Activated CD4-positive, alpha-beta T cell treated with anti-CD3 and anti-CD28 coated beads for 36 hours (primary cell): ENCODE results near the gene TCEANC2. TPM values are rescaled to one million over a fixed set of nuclear protein-coding genes. Genes with fewer than 3 reads are reported as not detected.

Experiments used
- ATAC-seq: fragments of 200-7000 bp; cut with Tn5 transposase; one replicate; pipeline ENCODE4 v1.10.0; 2021; ENCODE audit warnings: mild to moderate bottlenecking, moderate library complexity
- CTCF ChIA-PET: fragments of 350-600 bp; sonication (Branson Sonifier 250); formaldehyde crosslinking; loops from one replicate; lab custom pipeline; 2021; ENCODE audit warnings: antibody characterized with exemption; lab: Charles Lee
- POLR2A ChIA-PET: fragments of 350-600 bp; sonication (Branson Sonifier 250); formaldehyde crosslinking; loops from one replicate; lab custom pipeline; 2021; ENCODE audit warnings: antibody characterized with exemption, inconsistent platforms; lab: Charles Lee
- DNase-seq: peaks from one replicate; pipeline ENCODE4 v3.0.0-alpha.2; 2020
- H3K27ac Mint-ChIP-seq: one replicate; pipeline ENCODE4 v1.8.0; 2021; ENCODE audit warnings: mixed read lengths
- H3K27me3 Mint-ChIP-seq: one replicate; pipeline ENCODE4 v1.8.0; 2021; ENCODE audit warnings: mixed read lengths
- H3K36me3 Mint-ChIP-seq: one replicate; pipeline ENCODE4 v1.8.0; 2021; ENCODE audit warnings: low read depth, mixed read lengths
- H3K4me1 Mint-ChIP-seq: one replicate; pipeline ENCODE4 v1.8.0; 2021; ENCODE audit warnings: mixed read lengths
- H3K4me3 Mint-ChIP-seq: one replicate; pipeline ENCODE4 v1.8.0; 2021; ENCODE audit warnings: mild to moderate bottlenecking, moderate library complexity, mixed read lengths
- H3K9me3 Mint-ChIP-seq: one replicate; pipeline ENCODE4 v1.8.0; 2021; ENCODE audit warnings: low read depth, mixed read lengths
- intact Hi-C, 2 experiments: fragments of 100-400 bp; cut with DNase I in 1 of 2; cut with micrococcal nuclease in 1 of 2; formaldehyde crosslinking; loops; one replicate each; pipeline versions ENCODE4 v1.14.2 to v1.15.1; 2022 to 2024; cut with DNase I, micrococcal nuclease
- total RNA-seq, 2 experiments: library from RNA; stranded (reverse); gene quantifications; one replicate each; pipeline ENCODE4 v1.2.3, GENCODE V29; 2021

TCEANC2 gene
- total RNA-seq, 2 experiments from 2014 or later, result 14.0 to 14.2 TPM

DNA sequence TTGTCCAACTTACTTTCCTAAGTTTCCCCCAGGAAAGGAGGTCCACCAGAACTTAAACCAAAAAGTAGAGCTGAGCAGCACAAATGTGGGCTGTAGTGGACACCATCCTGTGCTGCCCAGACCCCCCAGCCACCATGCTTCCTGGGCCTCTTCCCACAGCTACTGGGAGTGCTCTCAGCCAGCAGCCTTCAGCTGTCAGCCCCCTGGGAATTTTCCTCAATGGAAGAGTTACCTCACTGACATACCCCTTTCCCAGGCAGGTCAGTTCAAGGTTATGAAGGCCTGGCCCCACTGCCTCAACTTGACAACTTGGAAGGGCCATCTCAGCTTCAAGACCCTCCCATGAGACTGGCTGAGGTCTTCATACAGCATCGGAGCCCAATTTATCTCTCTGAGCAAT lies 51.7 kb downstream of the TCEANC2 start:
- Mint-ChIP-seq H3K4me3 (no peak overlapping the region), H3K27me3 (no peaks in the 10 kb centered on the region), H3K9me3 (no peaks in the 10 kb centered on the region), H3K4me1 (no peaks in the 10 kb centered on the region), H3K27ac (no peak overlapping the region), H3K36me3 (peaks cover 13% of the 10 kb centered on the region)
- POLR2A ChIA-PET, result no interaction called here
- ATAC-seq (no peak), DNase-seq (no peak)
- intact Hi-C loops, result no loop called here
- CTCF ChIA-PET, result no interaction called here

DNA sequence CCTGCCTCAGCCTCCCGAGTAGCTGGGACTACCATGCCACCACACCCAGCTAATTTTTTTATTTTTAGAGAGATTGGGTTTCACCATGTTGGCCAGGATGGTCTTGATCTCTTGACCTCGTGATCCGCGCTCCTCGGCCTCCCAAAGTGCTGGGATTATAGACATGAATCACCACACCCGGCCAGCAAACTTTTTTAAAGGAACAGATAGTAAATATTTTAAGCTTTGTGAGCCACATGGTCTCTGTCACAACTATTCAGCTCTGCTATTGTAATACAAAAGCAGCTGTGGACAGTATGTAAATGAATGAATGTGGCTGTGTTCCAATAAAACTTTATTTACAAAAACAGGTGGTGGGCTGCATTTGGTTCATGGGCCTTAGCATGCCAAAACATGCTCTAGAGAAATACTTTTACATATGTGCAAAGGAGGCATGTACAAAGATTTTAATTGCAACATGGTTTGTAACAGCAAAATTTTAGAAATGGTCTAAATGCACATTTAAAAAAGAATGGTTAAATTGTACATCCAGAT lies 52.4 kb downstream of the TCEANC2 start:
- Mint-ChIP-seq H3K27me3 (no peaks in the 10 kb centered on the region), H3K27ac (no peak overlapping the region), H3K4me1 (no peaks in the 10 kb centered on the region), H3K9me3 (no peaks in the 10 kb centered on the region), H3K4me3 (no peak overlapping the region), H3K36me3 (peaks cover 8% of the 10 kb centered on the region)
- CTCF ChIA-PET, result no interaction called here
- POLR2A ChIA-PET, result no interaction called here
- no peak for DNase-seq
- intact Hi-C loops, result no loop called here
- ATAC-seq, result no peak

DNA sequence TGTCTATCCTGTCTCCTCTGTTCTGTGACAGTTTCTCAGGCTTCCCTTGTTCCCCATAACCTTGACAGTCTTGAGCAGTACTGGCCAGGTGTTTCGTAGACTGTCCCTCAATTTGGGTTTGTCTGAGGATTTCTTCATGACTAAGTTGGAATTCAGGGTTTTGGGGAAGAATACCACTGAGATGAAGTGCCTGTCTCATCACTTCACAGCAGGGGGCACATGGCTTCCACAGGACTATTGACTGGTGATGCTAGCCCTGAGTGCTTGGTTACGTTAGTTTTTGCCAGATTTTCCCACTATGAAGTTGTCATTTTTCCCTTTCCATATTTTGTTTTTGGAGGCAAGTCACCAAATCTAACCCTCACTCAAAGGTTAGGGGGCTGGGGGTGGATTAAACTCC lies 53.7 kb downstream of the TCEANC2 start:
- Mint-ChIP-seq H3K27me3 (no peaks in the 10 kb centered on the region), H3K4me3 (no peak overlapping the region), H3K9me3 (no peaks in the 10 kb centered on the region), H3K27ac (no peak overlapping the region), H3K4me1 (no peaks in the 10 kb centered on the region), H3K36me3 (no peaks in the 10 kb centered on the region)
- intact Hi-C loops, result no loop called here
- ChIA-PET POLR2A (no interaction called here), CTCF (interaction anchor here (0.9 kb wide), 1 partner anchor 699 kb away, joined by 3 read pairs; a partner anchor contains a TSS)
- ATAC-seq (no peak), DNase-seq (no peak)

DNA sequence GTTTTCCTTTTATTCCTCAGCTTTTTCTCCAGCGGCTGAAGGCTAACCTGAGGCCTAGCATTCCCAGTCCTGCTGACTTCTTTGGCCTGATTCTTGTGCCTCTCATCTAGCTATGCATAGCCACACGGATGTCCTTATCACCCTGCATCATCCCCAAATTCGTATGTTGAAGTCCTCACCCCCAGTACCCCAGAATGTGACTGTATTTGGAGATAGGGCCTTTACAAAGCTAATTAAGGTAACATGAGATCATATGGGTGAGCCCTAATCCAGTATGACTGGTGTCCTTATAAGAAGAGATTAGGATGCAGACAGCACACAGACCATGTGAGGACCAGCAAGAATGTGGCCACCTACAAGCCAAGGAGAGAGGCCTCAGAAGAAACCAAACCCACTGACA lies 54.7 kb downstream of the TCEANC2 start:
- Mint-ChIP-seq H3K36me3 (no peaks in the 10 kb centered on the region), H3K27ac (no peak overlapping the region), H3K4me3 (no peak overlapping the region), H3K9me3 (no peaks in the 10 kb centered on the region), H3K27me3 (no peaks in the 10 kb centered on the region), H3K4me1 (no peaks in the 10 kb centered on the region)
- intact Hi-C loops, result no loop called here
- ChIA-PET POLR2A (no interaction called here), CTCF (interaction anchor here (0.6 to 1.3 kb wide), 3 partner anchors 28 to 253 kb away, joined by 3 to 4 read pairs (median 4); no protein-coding TSS in a partner anchor)
- no peak for DNase-seq
- no peak for ATAC-seq

DNA sequence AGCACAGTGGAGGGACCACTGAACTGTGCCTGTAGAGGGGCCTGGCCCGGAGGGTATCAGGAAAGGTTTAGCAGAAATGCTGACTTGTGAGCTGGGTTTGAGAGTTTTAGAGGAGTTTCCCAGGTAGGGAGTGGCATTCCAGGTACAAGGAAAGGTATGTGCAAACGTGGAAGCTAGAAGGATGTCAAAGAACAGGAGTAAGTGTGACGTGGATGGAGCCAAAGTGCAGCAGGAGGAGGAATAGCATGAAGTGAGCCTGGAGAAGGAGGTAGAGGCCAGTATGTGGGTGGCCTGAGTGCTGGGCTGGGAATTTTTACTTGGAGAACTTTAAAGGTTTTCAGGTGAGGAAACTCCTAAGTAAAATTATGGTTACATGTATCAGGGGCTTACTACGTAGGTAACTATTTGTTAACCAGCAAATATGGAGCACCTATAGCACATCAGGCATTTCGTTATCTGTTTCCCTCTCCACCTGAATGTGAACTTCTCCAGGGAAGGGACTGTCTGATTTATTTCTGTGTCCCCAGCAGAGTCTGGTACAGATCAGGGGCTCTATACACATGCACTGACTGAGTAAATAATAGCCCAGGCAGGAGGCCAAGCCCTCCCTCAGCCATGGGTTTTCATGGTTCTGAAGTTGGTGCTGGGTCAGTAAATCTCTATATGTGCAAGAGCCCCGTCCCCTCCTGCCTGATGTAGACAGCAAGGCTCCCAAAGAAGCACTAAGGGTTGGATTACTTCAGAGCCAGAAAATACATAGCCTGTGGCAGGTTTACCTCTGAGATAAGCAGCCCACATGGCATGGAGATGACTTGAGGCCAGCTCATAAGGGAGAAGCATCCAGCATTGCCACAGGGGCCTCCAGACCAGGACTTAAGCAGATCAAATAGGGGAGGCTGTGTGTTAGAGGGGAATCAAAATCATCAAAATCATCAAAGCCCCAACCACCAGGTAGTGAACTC lies 56.0 kb downstream of the TCEANC2 start:
- Mint-ChIP-seq H3K36me3 (no peaks in the 10 kb centered on the region), H3K27me3 (no peaks in the 10 kb centered on the region), H3K4me3 (no peak overlapping the region), H3K4me1 (no peaks in the 10 kb centered on the region), H3K9me3 (no peaks in the 10 kb centered on the region), H3K27ac (no peak overlapping the region)
- POLR2A ChIA-PET, result no interaction called here
- CTCF ChIA-PET, result interaction anchor here (1.3 kb wide), 1 partner anchor 29 kb away, joined by 3 read pairs; no protein-coding TSS in a partner anchor
- intact Hi-C loops, result no loop called here
- DNase-seq (no peak), ATAC-seq (no peak)

DNA sequence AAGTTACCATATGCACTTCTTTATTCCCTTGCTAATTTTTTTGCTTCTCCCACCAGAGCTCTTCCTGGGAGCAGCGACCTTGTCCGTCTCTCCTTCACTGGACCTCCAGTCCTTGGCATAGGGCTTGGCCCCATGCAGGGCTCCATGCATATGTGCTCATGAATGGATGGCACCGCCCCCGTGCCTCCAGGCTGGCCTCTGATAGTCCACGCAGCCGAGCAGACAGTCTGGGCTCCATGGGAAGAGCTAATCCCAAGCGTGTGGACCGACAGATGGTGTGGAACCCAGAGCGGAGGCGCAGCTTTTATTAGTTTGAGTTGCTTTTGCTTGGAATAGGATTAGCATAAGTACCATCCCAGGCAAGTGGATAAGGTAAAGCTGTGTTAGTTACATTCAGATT lies 57.6 kb downstream of the TCEANC2 start:
- POLR2A ChIA-PET, result no interaction called here
- no peaks in the 10 kb centered on the region for H3K9me3 Mint-ChIP-seq
- intact Hi-C loops, result no loop called here

DNA sequence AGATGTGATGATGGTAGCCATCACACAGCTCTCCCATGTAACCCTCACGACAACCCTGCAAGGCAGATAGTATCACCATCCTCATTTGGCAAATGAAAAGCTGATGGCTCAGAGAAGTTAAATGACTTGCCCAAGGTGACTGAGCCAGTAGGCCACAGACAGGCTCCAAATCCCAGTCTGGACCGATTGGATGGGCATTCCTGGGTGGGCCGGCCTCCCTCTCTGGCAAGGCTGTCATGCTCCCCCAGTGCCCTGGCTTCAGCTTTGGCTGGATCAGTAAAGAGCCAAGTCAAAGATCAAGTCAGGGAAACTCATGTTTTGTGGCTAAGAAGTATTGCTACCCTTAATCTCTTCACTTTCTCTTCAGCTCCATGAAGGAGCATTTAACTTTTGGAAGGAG lies 58.2 kb downstream of the TCEANC2 start:
- ATAC-seq (no peak), DNase-seq (no peak)
- Mint-ChIP-seq H3K36me3 (no peaks in the 10 kb centered on the region), H3K4me1 (no peaks in the 10 kb centered on the region), H3K9me3 (no peaks in the 10 kb centered on the region), H3K27ac (no peak overlapping the region), H3K4me3 (no peak overlapping the region), H3K27me3 (no peaks in the 10 kb centered on the region)
- POLR2A ChIA-PET, result no interaction called here
- CTCF ChIA-PET, result interaction anchor here (1.2 to 1.5 kb wide), 2 partner anchors 11 to 13 kb away, joined by 3 to 6 read pairs; no protein-coding TSS in a partner anchor
- intact Hi-C loops, result no loop called here

More for the DNA sequence above, 57.6 kb downstream of the TCEANC2 start:
- no peak for ATAC-seq
- no peak for DNase-seq
- H3K4me1 Mint-ChIP-seq, result no peaks in the 10 kb centered on the region
- H3K27ac Mint-ChIP-seq, result no peak overlapping the region
- CTCF ChIA-PET, result interaction anchor here (1.2 to 1.5 kb wide), 2 partner anchors 11 to 12 kb away, joined by 3 to 6 read pairs; no protein-coding TSS in a partner anchor
- H3K27me3 Mint-ChIP-seq, result no peaks in the 10 kb centered on the region
- no peak overlapping the region for H3K4me3 Mint-ChIP-seq
- no peaks in the 10 kb centered on the region for H3K36me3 Mint-ChIP-seq

DNA sequence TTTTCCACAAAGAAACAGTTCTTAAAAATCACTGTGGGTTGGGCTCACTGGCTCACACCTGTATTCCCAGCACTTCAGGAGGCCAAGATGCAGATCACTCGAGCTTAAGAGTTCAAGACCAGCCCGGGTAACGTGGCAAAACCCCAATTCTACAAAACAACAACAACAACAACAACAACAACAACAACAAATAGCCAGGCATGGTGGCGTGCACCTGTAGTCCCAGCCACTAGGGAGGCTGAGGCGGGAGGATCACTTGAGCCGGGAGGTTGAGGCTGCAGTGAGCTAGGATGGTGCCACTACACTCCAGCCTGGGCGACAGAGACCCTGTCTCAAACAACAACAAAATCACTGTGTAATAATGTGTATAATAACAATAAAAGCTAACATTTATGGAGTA lies 58.6 kb downstream of the TCEANC2 start:
- no peak for ATAC-seq
- Mint-ChIP-seq H3K9me3 (no peaks in the 10 kb centered on the region), H3K4me1 (no peaks in the 10 kb centered on the region), H3K4me3 (no peak overlapping the region), H3K27me3 (no peaks in the 10 kb centered on the region), H3K36me3 (no peaks in the 10 kb centered on the region), H3K27ac (no peak overlapping the region)
- ChIA-PET POLR2A (no interaction called here), CTCF (interaction anchor here (0.7 to 1.7 kb wide), 4 partner anchors 10 to 120 kb away, joined by 3 to 6 read pairs (median 4); no protein-coding TSS in a partner anchor)
- no peak for DNase-seq
- intact Hi-C loops, result no loop called here

DNA sequence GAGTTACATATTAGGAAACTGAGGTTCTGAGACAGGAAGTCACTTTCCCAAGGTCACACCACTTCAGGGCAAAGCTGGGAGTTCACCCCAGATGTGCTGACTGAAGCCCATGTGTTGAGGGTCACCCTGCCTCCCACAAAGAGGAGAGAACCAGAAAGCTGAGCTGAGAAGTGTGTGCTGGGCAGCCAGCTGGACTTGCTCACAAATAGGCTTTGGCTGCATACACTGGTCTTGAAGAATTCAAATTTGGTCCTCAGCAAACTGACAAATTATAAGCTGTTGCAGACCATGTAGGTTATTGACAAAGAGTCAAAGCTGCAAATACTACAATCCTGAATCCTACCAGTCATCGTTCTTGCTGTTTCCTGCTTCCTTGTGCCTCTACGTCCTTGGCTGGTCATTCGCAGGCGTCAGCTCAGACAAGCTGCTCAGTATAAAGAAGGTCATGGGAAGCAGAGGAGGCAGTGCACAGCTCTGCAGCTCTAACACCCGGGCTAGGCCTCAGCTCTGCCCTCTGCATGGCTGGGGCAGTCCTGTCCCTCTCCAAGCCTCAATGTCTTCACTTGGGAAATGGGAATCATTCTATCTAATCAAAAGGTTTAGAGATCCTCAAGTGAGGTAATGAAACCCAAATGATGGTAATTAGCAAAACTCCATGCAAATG lies 59.4 kb downstream of the TCEANC2 start:
- Mint-ChIP-seq H3K27me3 (no peaks in the 10 kb centered on the region), H3K9me3 (no peaks in the 10 kb centered on the region), H3K4me3 (no peak overlapping the region), H3K27ac (no peak overlapping the region), H3K36me3 (no peaks in the 10 kb centered on the region), H3K4me1 (no peaks in the 10 kb centered on the region)
- DNase-seq, result no peak
- ChIA-PET POLR2A (no interaction called here), CTCF (interaction anchor here (0.7 to 1.7 kb wide), 3 partner anchors 9 to 121 kb away, joined by 3 to 5 read pairs (median 3); no protein-coding TSS in a partner anchor)
- no peak for ATAC-seq
- intact Hi-C loops, result no loop called here

DNA sequence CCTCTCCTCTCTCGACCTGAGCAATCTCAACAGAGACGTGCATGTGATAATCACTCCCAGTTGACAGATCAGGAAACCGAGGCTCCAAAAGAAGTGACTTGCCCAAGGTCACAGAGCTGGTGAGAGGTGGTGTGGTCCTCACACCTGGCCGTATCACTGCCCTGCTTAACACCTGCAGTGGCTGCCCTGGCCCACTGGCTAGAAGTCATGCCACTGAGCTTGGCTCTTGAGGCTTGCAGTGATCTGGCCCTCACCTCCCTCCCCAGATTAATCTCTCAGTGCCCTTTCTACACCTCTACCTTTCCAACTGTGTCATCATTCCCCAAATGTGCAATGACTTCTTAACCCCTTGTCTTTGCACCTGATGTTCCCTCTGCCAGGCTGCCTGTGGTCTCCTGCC lies 60.6 kb downstream of the TCEANC2 start:
- no peaks in the 10 kb centered on the region for H3K9me3 Mint-ChIP-seq
- no peak for ATAC-seq
- ChIA-PET POLR2A (interaction anchor here (0.6 kb wide), 1 partner anchor 168 kb away, joined by 4 read pairs; the partner anchor contains the start of gene LRRC42), CTCF (no interaction called here)
- H3K36me3 Mint-ChIP-seq, result no peaks in the 10 kb centered on the region
- no peak for DNase-seq
- H3K4me3 Mint-ChIP-seq, result no peak overlapping the region
- intact Hi-C loops, result no loop called here
- H3K27ac Mint-ChIP-seq, result no peak overlapping the region
- H3K4me1 Mint-ChIP-seq, result no peaks in the 10 kb centered on the region
- no peaks in the 10 kb centered on the region for H3K27me3 Mint-ChIP-seq

DNA sequence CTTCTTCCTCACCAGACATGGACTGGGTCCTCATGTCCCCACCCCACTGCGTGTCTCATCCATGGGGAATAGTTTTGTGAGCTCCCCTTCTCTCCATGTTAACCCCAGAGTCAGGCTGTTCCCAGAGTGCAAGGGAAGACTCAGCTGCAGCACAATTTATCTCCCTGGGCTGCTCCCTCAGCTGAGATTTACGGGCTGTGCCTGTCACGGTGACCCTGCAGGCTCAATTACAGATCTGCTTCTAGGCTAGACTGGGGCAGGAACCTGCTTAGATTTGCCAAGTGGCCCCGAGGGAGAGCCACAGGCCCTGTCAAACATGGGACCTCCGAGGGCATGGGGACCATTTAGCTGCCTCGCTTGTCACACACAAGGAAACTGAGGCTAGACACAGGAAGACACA lies 61.5 kb downstream of the TCEANC2 start:
- no peak for ATAC-seq
- no peaks in the 10 kb centered on the region for H3K4me1 Mint-ChIP-seq
- ChIA-PET CTCF (interaction anchor here (0.6 to 0.8 kb wide), 3 partner anchors 9 to 138 kb away, joined by 3 to 6 read pairs (median 4); no protein-coding TSS in a partner anchor), POLR2A (no interaction called here)
- H3K9me3 Mint-ChIP-seq, result no peaks in the 10 kb centered on the region
- H3K27ac Mint-ChIP-seq, result no peak overlapping the region
- intact Hi-C loops, result no loop called here
- no peaks in the 10 kb centered on the region for H3K36me3 Mint-ChIP-seq
- no peak overlapping the region for H3K4me3 Mint-ChIP-seq
- H3K27me3 Mint-ChIP-seq, result no peaks in the 10 kb centered on the region
- DNase-seq, result no peak
